ENCODE results near the gene HMGCR. TPM values are rescaled to one million over a fixed set of nuclear protein-coding genes. Genes with fewer than 3 reads are reported as not detected.
A peak's percentile ranks its signal among the peaks of the same experiment; 100 is the strongest.

Gene HMGCR
- total RNA-seq, 1 experiment from 2014 or later = 178 TPM

GRCh38 chr5:75342836-75343235 lies 5.8 kb downstream of the HMGCR start:
- Mint-ChIP-seq H3K9me3 (no peaks in the 10 kb centered on the region), H3K27ac (peak overlapping the region in 2 of 3 experiments; percentile 40 to 48; a peak in 1 of 7 replicates), H3K4me1 (peaks cover 31% of the 10 kb centered on the region in 2 experiments), H3K4me3 (no peak overlapping the region), H3K36me3 (ENCODE audit: insufficient read depth in 1 of 3, low read depth in 3 of 3) (peaks cover 43 to 61% (median 60%) of the 10 kb centered on the region in 3 experiments), H3K27me3 (ENCODE audit: low read depth) (no peaks in the 10 kb centered on the region)
- Histone ChIP-seq H2BK5ac (ENCODE audit: insufficient read length, low read length) (no peak overlapping the region), H3K23me2 (ENCODE audit: insufficient read length, low read depth, low read length, poor library complexity, severe bottlenecking) (peaks cover 3% of the 10 kb centered on the region), H3K4me2 (ENCODE audit: insufficient read depth, insufficient read length, low read length) (no peak overlapping the region), H2AK5ac (ENCODE audit: insufficient read length, low read length) (no peak overlapping the region), H4K20me1 (ENCODE audit: control insufficient read depth, insufficient read depth, insufficient read length) (no peaks in the 10 kb centered on the region), H3K14ac (ENCODE audit: insufficient read depth, low read length) (no peak overlapping the region), H3K79me2 (ENCODE audit: insufficient read depth, low read length) (peaks cover 55% of the 10 kb centered on the region), H2AFZ (ENCODE audit: low read length) (no peak overlapping the region), H4K8ac (replicated peaks; ENCODE audit: insufficient read length, low read depth, low read length) (no peak overlapping the region), H2BK15ac (ENCODE audit: low read depth, low read length) (no peak overlapping the region), H3K27me3 (ENCODE audit: insufficient read depth, low read length) (no peaks in the 10 kb centered on the region), H3K18ac (ENCODE audit: insufficient read length, low read depth, low read length) (no peak overlapping the region), H3K27ac (ENCODE audit: insufficient read length, low read depth, low read length) (no peak overlapping the region), H2BK120ac (ENCODE audit: low read depth, low read length, poor library complexity, severe bottlenecking) (no peak overlapping the region), H3T11ph (ENCODE audit: low read length) (no peak overlapping the region), H3K9ac (ENCODE audit: extremely low read depth, insufficient read length, low read length) (no peak overlapping the region), H4K91ac (ENCODE audit: insufficient read length, low read depth, low read length) (no peak overlapping the region), H3K4ac (ENCODE audit: low read depth, low read length) (no peak overlapping the region), H3K23ac (ENCODE audit: insufficient read length, low read depth, low read length) (no peak overlapping the region), H2BK20ac (ENCODE audit: low read depth, low read length, poor library complexity, severe bottlenecking) (no peak overlapping the region), H4K5ac (ENCODE audit: insufficient read length, low read depth, low read length) (no peak overlapping the region), H3K56ac (ENCODE audit: insufficient read length, low read depth, low read length) (no peak overlapping the region), H3K4me1 (ENCODE audit: insufficient read depth, low read length) (no peaks in the 10 kb centered on the region), H2BK12ac (ENCODE audit: insufficient read length, low read depth, low read length) (no peak overlapping the region), H3K9me3 (ENCODE audit: control insufficient read depth, low read depth, low read length) (no peaks in the 10 kb centered on the region), H3K79me1 (ENCODE audit: insufficient read depth, low read depth, low read length, poor library complexity, severe bottlenecking) (no peaks in the 10 kb centered on the region)
- TF ChIP-seq CTCF (conservative IDR thresholded peaks at IDR 0.05) = no peak
- no peak for DNase-seq
- no CpG with 5 or more reads among the region's 4 CpGs for WGBS (ENCODE audit: extremely low coverage, insufficient read length, low lambda C conversion rate)
